GM12872 (cell line): ENCODE results near the gene CDK4.

ENCODE experiments used
- TF ChIP-seq, protein P1 (sequence below): IDR thresholded peaks from 3 replicates; pipeline ENCODE4 v1.5.1; 2011; ENCODE audit warnings: low read depth, mild to moderate bottlenecking, low read length, moderate library complexity; ENCODE audit not compliant: insufficient read depth

The CDK4 gene

GRCh38 chr12:57717131-57717530 is 35.0 kb downstream of the CDK4 start:
- TF ChIP-seq, protein P1, sequence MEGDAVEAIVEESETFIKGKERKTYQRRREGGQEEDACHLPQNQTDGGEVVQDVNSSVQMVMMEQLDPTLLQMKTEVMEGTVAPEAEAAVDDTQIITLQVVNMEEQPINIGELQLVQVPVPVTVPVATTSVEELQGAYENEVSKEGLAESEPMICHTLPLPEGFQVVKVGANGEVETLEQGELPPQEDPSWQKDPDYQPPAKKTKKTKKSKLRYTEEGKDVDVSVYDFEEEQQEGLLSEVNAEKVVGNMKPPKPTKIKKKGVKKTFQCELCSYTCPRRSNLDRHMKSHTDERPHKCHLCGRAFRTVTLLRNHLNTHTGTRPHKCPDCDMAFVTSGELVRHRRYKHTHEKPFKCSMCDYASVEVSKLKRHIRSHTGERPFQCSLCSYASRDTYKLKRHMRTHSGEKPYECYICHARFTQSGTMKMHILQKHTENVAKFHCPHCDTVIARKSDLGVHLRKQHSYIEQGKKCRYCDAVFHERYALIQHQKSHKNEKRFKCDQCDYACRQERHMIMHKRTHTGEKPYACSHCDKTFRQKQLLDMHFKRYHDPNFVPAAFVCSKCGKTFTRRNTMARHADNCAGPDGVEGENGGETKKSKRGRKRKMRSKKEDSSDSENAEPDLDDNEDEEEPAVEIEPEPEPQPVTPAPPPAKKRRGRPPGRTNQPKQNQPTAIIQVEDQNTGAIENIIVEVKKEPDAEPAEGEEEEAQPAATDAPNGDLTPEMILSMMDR: no peak

- TF ChIP-seq, protein P1: no peak
Observed at GRCh38 chr12:57716305-57716704, 35.8 kb downstream of the CDK4 start.

- TF ChIP-seq, protein P1: no peak
Observed at GRCh38 chr12:57715786-57716185, 36.3 kb downstream of the CDK4 start.

GRCh38 chr12:57713209-57713608 is 38.9 kb downstream of the CDK4 start:
- TF ChIP-seq, protein P1: no peak

DNA sequence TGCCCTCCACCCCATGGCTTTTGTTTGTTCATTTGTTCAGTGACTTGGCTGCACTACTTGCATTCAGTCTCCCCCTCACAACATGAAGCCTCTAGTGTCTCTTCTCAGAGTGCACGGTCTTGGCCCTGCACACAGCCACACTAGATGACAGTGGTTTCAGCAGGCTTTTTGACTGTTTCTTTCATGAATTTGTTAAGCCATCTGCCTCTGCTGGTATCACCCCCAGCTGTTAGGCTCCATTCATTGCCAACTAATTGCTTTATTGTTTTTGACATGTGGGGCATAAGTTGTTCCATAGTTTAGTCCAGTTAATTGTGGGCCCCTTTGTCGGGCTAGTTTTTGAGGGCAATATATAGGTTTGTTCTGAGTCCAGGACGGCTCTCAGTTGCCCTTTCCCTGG is 39.4 kb downstream of the CDK4 start:
- TF ChIP-seq, protein P1: no peak

DNA sequence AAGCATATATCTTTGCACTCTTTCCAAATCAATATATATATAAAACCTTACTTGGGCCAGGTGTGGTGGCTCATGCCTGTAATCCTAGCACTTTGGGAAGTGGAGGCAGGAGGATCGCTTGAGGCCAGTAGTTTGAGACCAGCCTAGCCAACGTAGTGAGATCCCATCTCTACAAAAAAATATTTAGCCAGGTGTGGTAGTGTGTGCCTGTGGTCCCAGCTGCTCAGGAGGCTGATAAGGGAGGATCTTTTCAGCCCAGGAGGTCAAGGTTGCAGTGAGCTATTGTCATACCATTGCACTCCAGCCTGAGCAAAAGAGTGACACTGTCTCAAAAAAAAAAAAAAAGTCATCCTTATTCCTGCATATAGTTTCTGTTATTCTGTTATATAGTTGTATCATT is 43.8 kb downstream of the CDK4 start:
- TF ChIP-seq, protein P1: no peak

- TF ChIP-seq, protein P1: no peak
Observed at GRCh38 chr12:57707250-57707649, 44.9 kb downstream of the CDK4 start.

- TF ChIP-seq, protein P1: no peak
Observed at GRCh38 chr12:57700317-57700716, 51.8 kb downstream of the CDK4 start.
